Testis (tissue), 3 donors: Measurements from ENCODE around the gene SLC16A3. TPM values are rescaled to one million over a fixed set of nuclear protein-coding genes. Genes with fewer than 3 reads are reported as not detected.

Experiments
- DNase-seq: peaks from one replicate; pipeline ENCODE4 v3.0.0-alpha.2; 2019
- H3K27ac ChIP-seq, 2 donors: fragments of 200-600 bp; sonication (generic); one replicate each; pipeline ENCODE4 v1.5.1; 2019
- H3K27me3 ChIP-seq: fragments of 200-600 bp; sonication (generic); one replicate; pipeline ENCODE4 v1.5.1; 2019
- H3K36me3 ChIP-seq: fragments of 200-600 bp; sonication (generic); one replicate; pipeline ENCODE4 v1.5.1; 2017; ENCODE audit warnings: low read depth; ENCODE audit errors: missing control alignments
- H3K4me1 ChIP-seq: fragments of 200-600 bp; sonication (generic); one replicate; pipeline ENCODE4 v1.5.1; 2019
- H3K4me3 ChIP-seq, 2 donors: fragments of 200-600 bp; sonication (generic); one replicate each; pipeline ENCODE4 v1.5.1; 2017 to 2019
- H3K9me3 ChIP-seq: fragments of 200-600 bp; sonication (generic); one replicate; pipeline ENCODE4 v1.5.1; 2017
- POLR2A ChIP-seq: fragments of 450-650 bp; IDR thresholded peaks from one replicate; pipeline ENCODE4 v1.6.1; 2017; ENCODE audit warnings: antibody characterized with exemption, mild to moderate bottlenecking, moderate library complexity
- WGBS, 2 donors: methylation state at CpG; one replicate each; pipeline ENCODE4 v1.1.5; 2018; 5-methylcytosine and 5-hydroxymethylcytosine counted together
- intact Hi-C: fragments of 100-400 bp; cut with DNase I; formaldehyde crosslinking; loops from one replicate; pipeline ENCODE4 v1.15.1; 2023; ENCODE audit warnings: low total_unique reads
- polyA plus RNA-seq: library from polyadenylated mRNA; stranded (reverse); fragments of 350-450 nt; fragmentation: Illumina TruSeq; extraction: RNeasy Lipid Tissue Mini Kit (QIAGEN cat#74804); gene quantifications from one replicate; pipeline ENCODE4 v1.2.3, GENCODE V29; 2014; ENCODE audit warnings: low read depth, low replicate concordance; ENCODE audit not compliant: insufficient read depth
- total RNA-seq, 2 donors: library from RNA; depleted of rRNA; stranded (reverse); fragments of >200 nt; gene quantifications; one replicate each; pipeline ENCODE4 v1.2.3, GENCODE V29; 2016
- TF ChIP-seq, protein P1 (sequence below), 3 experiments: fragments of 450-650 bp in 2 of 3; fragments of 200-600 bp in 1 of 3; sonication (generic) in 1 of 3; IDR thresholded peaks; one replicate each; pipeline ENCODE4 v1.5.1; 2016 to 2019; ENCODE audit warnings: antibody characterized with exemption in 3 of 3, mild to moderate bottlenecking in 2 of 3, moderate library complexity in 1 of 3

Gene SLC16A3
- total and polyA plus RNA-seq, 3 donors from 2014 or later: 67.7 to 71.4 (median 70.6) TPM

GRCh38 chr17:82218349-82219075 lies 10.3 kb upstream of the SLC16A3 start:
- DNase-seq: no peak
- 89 to 91% methylated on average over 25 to 32 of the region's 32 CpGs for WGBS, 2 donors
- H3K27me3 ChIP-seq: no peaks in the 10 kb centered on the region
- intact Hi-C loops: no loop called here
- no peak overlapping the region for H3K4me3 ChIP-seq
- TF ChIP-seq POLR2A: no peak
- TF ChIP-seq, protein P1, sequence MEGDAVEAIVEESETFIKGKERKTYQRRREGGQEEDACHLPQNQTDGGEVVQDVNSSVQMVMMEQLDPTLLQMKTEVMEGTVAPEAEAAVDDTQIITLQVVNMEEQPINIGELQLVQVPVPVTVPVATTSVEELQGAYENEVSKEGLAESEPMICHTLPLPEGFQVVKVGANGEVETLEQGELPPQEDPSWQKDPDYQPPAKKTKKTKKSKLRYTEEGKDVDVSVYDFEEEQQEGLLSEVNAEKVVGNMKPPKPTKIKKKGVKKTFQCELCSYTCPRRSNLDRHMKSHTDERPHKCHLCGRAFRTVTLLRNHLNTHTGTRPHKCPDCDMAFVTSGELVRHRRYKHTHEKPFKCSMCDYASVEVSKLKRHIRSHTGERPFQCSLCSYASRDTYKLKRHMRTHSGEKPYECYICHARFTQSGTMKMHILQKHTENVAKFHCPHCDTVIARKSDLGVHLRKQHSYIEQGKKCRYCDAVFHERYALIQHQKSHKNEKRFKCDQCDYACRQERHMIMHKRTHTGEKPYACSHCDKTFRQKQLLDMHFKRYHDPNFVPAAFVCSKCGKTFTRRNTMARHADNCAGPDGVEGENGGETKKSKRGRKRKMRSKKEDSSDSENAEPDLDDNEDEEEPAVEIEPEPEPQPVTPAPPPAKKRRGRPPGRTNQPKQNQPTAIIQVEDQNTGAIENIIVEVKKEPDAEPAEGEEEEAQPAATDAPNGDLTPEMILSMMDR (IDR thresholded peaks at IDR 0.05): no peak
- H3K4me1 ChIP-seq: peaks cover 15% of the 10 kb centered on the region
- no peaks in the 10 kb centered on the region for H3K9me3 ChIP-seq
- H3K36me3 ChIP-seq: no peaks in the 10 kb centered on the region
- no peak overlapping the region for H3K27ac ChIP-seq

GRCh38 chr17:82219083-82219482 lies 9.8 kb upstream of the SLC16A3 start:
- H3K27me3 ChIP-seq: no peaks in the 10 kb centered on the region
- TF ChIP-seq, protein P1 (IDR thresholded peaks at IDR 0.05): no peak
- no peak for TF ChIP-seq POLR2A
- intact Hi-C loops: no loop called here
- no peaks in the 10 kb centered on the region for H3K9me3 ChIP-seq
- WGBS, 2 donors: 85 to 96% methylated on average over 7 of the region's 7 CpGs
- H3K27ac ChIP-seq: no peak overlapping the region
- H3K4me3 ChIP-seq: no peak overlapping the region
- H3K36me3 ChIP-seq: no peaks in the 10 kb centered on the region
- peaks cover 15% of the 10 kb centered on the region for H3K4me1 ChIP-seq
- no peak for DNase-seq

DNA sequence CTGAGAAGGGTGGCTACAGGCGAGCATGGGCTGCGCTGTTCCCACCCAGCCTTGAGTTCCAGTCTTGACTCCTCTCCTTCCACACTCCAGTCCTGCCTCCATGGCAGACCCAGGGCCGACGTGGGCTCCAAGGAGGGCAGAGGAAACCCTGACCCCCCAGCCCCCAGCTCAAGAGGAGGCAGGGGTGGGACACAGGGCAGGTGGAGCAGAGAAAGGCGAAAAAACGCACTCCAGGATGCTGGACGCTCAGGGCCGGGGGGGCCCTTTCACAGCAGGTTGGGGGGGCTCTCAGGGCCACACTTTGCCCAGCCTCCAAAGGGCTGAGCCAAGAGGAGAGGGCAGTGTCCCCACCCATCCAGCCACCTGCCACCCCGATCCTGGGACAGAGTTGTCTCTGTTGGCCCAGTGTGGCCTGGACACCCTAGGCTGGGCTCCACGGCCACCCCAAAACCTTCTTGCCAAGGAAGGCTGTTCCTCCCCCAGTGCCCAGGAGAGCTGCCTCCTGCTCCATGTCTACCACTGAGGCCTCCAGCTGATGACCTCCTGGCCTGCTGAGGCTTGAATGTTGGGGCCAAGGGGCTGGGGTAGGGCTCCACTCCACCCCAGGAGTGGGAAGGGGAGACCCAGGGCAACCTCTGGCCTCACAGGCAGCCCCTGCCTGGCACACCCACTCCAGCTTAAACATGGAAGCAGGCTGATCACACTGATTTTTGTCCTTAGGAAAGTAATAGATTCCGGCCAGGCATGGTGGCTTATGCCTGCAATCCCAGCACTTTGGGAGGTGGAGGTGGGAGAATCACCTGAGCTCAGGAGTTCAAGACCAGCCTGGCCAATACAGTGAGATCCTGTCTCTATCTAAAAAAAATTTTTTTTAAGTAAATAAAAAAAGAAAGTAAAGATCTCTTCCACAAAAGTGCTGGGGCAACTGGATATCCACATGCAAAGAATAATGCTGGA lies 8.8 kb upstream of the SLC16A3 start:
- H3K36me3 ChIP-seq: no peaks in the 10 kb centered on the region
- intact Hi-C loops: no loop called here
- no peaks in the 10 kb centered on the region for H3K9me3 ChIP-seq
- peaks cover 15% of the 10 kb centered on the region for H3K4me1 ChIP-seq
- no peak for DNase-seq
- H3K4me3 ChIP-seq: no peak overlapping the region
- H3K27me3 ChIP-seq: no peaks in the 10 kb centered on the region
- H3K27ac ChIP-seq: no peak overlapping the region
- no peak for TF ChIP-seq POLR2A
- TF ChIP-seq, protein P1 (IDR thresholded peaks at IDR 0.05): no peak
- WGBS, 2 donors: 84 to 93% methylated on average over 9 to 11 of the region's 11 CpGs

GRCh38 chr17:82221341-82221902 lies 7.4 kb upstream of the SLC16A3 start:
- Histone ChIP-seq H3K9me3 (no peaks in the 10 kb centered on the region), H3K27ac (no peak overlapping the region), H3K4me1 (peaks cover 10% of the 10 kb centered on the region), H3K4me3 (no peak overlapping the region), H3K36me3 (no peaks in the 10 kb centered on the region), H3K27me3 (no peaks in the 10 kb centered on the region)
- 81 to 84% methylated on average over 10 of the region's 10 CpGs for WGBS, 2 donors
- TF ChIP-seq POLR2A: no peak
- TF ChIP-seq, protein P1 (IDR thresholded peaks at IDR 0.05): no peak
- intact Hi-C loops: no loop called here
- DNase-seq: no peak
